Measurements from ENCODE around the gene SLC17A1.
"Not testable (repeated sequence)": the region's sequence is repeated elsewhere in the genome, so short reads cannot be mapped to it uniquely, and the experiment has no call there.

Gene SLC17A1

GRCh38 chr6:25777031-25777430 is 54.8 kb downstream of the SLC17A1 start:
- no peak for DNase-seq
- in situ Hi-C loops (cut with HindIII; ENCODE audit: low pct_ligation_motif_present, low pct_unique_long_range_greater_than_20kb, low sequenced_read_pairs) = no loop called here

GRCh38 chr6:25774120-25774715 is 57.6 kb downstream of the SLC17A1 start:
- DNase-seq = no peak

GRCh38 chr6:25769983-25770382 is 61.9 kb downstream of the SLC17A1 start:
- DNase-seq = peak; percentile 49
- in situ Hi-C loops (cut with HindIII; ENCODE audit: low pct_ligation_motif_present, low pct_unique_long_range_greater_than_20kb, low sequenced_read_pairs) = no loop called here

More at GRCh38 chr6:25774120-25774715, 57.6 kb downstream of the SLC17A1 start:
- in situ Hi-C loops (cut with HindIII; ENCODE audit: low pct_ligation_motif_present, low pct_unique_long_range_greater_than_20kb, low sequenced_read_pairs) = no loop called here

- no peak for DNase-seq
- in situ Hi-C loops (cut with HindIII; ENCODE audit: low pct_ligation_motif_present, low pct_unique_long_range_greater_than_20kb, low sequenced_read_pairs) = no loop called here
These were observed 63.3 kb downstream of the SLC17A1 start for GRCh38 chr6:25768566-25768965.

GRCh38 chr6:25764611-25765010 is 67.2 kb downstream of the SLC17A1 start:
- in situ Hi-C loops (cut with HindIII; ENCODE audit: low pct_ligation_motif_present, low pct_unique_long_range_greater_than_20kb, low sequenced_read_pairs) = no loop called here
- no peak for DNase-seq

GRCh38 chr6:25757936-25758642 is 73.8 kb downstream of the SLC17A1 start:
- no peak for DNase-seq

GRCh38 chr6:25756382-25757363 is 75.2 kb downstream of the SLC17A1 start:
- in situ Hi-C loops (cut with HindIII; ENCODE audit: low pct_ligation_motif_present, low pct_unique_long_range_greater_than_20kb, low sequenced_read_pairs) = no loop called here
- no peak for DNase-seq

More at GRCh38 chr6:25757936-25758642, 73.8 kb downstream of the SLC17A1 start:
- in situ Hi-C loops (cut with HindIII; ENCODE audit: low pct_ligation_motif_present, low pct_unique_long_range_greater_than_20kb, low sequenced_read_pairs) = no loop called here

- no peak for DNase-seq
- in situ Hi-C loops (cut with HindIII; ENCODE audit: low pct_ligation_motif_present, low pct_unique_long_range_greater_than_20kb, low sequenced_read_pairs) = no loop called here
These were observed 76.4 kb downstream of the SLC17A1 start for GRCh38 chr6:25755483-25755882.

GRCh38 chr6:25754535-25754934 is 77.3 kb downstream of the SLC17A1 start, which contains the start of gene SLC17A4:
TSS of gene SLC17A4 (plus strand) at chr6:25754742. CDS start at chr6:25761963, 7,221 bp downstream.
- DNase-seq = no peak
- in situ Hi-C loops (cut with HindIII; ENCODE audit: low pct_ligation_motif_present, low pct_unique_long_range_greater_than_20kb, low sequenced_read_pairs) = no loop called here

- in situ Hi-C loops (cut with HindIII; ENCODE audit: low pct_ligation_motif_present, low pct_unique_long_range_greater_than_20kb, low sequenced_read_pairs) = no loop called here
- no peak for DNase-seq
These were observed 78.8 kb downstream of the SLC17A1 start for GRCh38 chr6:25753079-25753478.

GRCh38 chr6:25750906-25751305 is 80.9 kb downstream of the SLC17A1 start:
- no peak for DNase-seq
- in situ Hi-C loops (cut with HindIII; ENCODE audit: low pct_ligation_motif_present, low pct_unique_long_range_greater_than_20kb, low sequenced_read_pairs) = no loop called here

GRCh38 chr6:25749837-25750236 is 82.0 kb downstream of the SLC17A1 start:
- in situ Hi-C loops (cut with HindIII; ENCODE audit: low pct_ligation_motif_present, low pct_unique_long_range_greater_than_20kb, low sequenced_read_pairs) = no loop called here
- DNase-seq = no peak

- in situ Hi-C loops (cut with HindIII; ENCODE audit: low pct_ligation_motif_present, low pct_unique_long_range_greater_than_20kb, low sequenced_read_pairs) = not testable (repeated sequence)
These were observed 83.0 kb downstream of the SLC17A1 start for GRCh38 chr6:25748601-25749517.

GRCh38 chr6:25748049-25748448 is 83.8 kb downstream of the SLC17A1 start:
- DNase-seq = no peak
- in situ Hi-C loops (cut with HindIII; ENCODE audit: low pct_ligation_motif_present, low pct_unique_long_range_greater_than_20kb, low sequenced_read_pairs) = no loop called here

More at GRCh38 chr6:25748601-25749517, 83.0 kb downstream of the SLC17A1 start:
- DNase-seq = not testable (repeated sequence)

GRCh38 chr6:25747477-25747876 is 84.4 kb downstream of the SLC17A1 start:
- in situ Hi-C loops (cut with HindIII; ENCODE audit: low pct_ligation_motif_present, low pct_unique_long_range_greater_than_20kb, low sequenced_read_pairs) = no loop called here
- no peak for DNase-seq

GRCh38 chr6:25746968-25747367 is 84.9 kb downstream of the SLC17A1 start:
- DNase-seq = no peak
- in situ Hi-C loops (cut with HindIII; ENCODE audit: low pct_ligation_motif_present, low pct_unique_long_range_greater_than_20kb, low sequenced_read_pairs) = no loop called here

- in situ Hi-C loops (cut with HindIII; ENCODE audit: low pct_ligation_motif_present, low pct_unique_long_range_greater_than_20kb, low sequenced_read_pairs) = no loop called here
- no peak for DNase-seq
These were observed 86.0 kb downstream of the SLC17A1 start for GRCh38 chr6:25745836-25746235.

GRCh38 chr6:25743868-25744267 is 88.0 kb downstream of the SLC17A1 start:
- in situ Hi-C loops (cut with HindIII; ENCODE audit: low pct_ligation_motif_present, low pct_unique_long_range_greater_than_20kb, low sequenced_read_pairs) = no loop called here
- DNase-seq = no peak
